GM19035 (cell line): Measurements from ENCODE around the gene DNM3.
"Not testable (repeated sequence)": the region's sequence is repeated elsewhere in the genome, so short reads cannot be mapped to it uniquely, and the experiment has no call there.

Experiments
- ATAC-seq: cut with Tn5 transposase; IDR thresholded peaks from one replicate; pipeline ENCODE4 v1.9.1; 2021; ENCODE audit not compliant: unreplicated experiment

The DNM3 gene

DNA sequence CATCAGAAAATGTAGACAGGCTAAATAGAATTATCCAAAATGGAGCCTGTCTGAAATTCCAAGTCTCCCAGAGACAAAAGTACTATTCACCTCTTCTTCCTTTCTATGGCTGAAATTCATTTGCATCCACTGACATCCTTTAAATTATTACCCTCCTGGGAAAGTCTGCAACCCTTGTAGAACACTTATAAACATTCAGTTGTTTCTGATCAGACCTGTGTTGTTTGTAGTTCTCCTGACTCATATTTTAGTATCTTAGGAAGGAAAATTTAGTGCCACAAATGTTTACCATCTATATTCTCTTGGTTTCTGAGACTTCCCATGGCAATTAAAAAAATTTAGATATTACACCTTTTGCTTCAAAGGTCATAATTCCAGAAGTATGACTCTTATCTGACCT lies 509.6 kb downstream of the DNM3 start:
- ATAC-seq: no peak

GRCh38 chr1:172351346-172351745 lies 510.0 kb downstream of the DNM3 start:
- ATAC-seq: no peak

GRCh38 chr1:172351754-172352161 lies 510.5 kb downstream of the DNM3 start:
- ATAC-seq: no peak

- no peak for ATAC-seq
These were observed 511.1 kb downstream of the DNM3 start for GRCh38 chr1:172352435-172352834.

GRCh38 chr1:172354291-172355274 lies 513.3 kb downstream of the DNM3 start:
- ATAC-seq: no peak

- no peak for ATAC-seq
These were observed 515.3 kb downstream of the DNM3 start for GRCh38 chr1:172356620-172357019.

- ATAC-seq: peak; percentile 19
These were observed 516.6 kb downstream of the DNM3 start for GRCh38 chr1:172357753-172358385.

DNA sequence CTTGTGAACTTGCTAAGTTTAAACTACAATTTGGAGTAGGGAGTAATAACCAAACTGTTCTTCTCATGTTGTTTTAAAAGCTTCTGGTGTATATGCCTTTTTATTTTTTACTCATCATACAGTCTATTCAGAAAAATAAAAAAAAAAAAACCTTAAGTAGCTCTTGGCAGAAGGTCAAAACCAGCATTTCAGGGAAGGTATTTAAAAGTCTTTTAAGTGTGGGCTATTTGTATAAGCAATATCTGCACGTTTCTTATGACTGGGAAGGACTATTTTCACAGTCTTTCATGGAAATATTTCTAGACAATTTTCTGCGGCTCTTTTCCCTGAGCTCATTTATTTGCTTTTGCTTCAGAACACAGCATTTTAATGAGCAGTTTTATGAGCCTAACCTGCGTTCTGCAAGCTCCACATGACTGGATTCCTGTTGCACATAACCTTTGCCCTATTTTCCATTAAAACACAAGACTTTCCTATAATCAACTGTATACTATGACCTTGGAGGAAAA lies 518.2 kb downstream of the DNM3 start:
- ATAC-seq: no peak

DNA sequence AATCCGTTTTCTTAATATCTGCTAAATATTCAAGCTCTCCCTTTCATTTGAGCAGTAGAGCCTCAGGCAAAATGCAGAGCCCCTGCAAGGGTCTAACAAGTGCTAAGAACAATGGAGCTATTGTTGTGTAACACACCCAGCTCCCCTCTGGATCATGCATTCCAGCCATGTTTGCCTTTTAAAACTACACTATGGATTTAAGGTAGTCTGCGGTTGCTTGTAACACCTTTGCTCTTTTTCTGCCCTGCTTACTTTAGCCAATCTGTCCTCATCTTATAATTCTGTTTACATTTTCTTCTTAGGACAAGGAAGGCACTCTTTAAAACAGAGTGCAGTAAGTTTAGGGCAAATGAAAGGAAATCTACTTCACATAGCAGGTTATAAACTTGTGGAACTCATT lies 519.2 kb downstream of the DNM3 start:
- no peak for ATAC-seq

GRCh38 chr1:172360985-172361384 lies 519.7 kb downstream of the DNM3 start:
- peak; percentile 30 for ATAC-seq

DNA sequence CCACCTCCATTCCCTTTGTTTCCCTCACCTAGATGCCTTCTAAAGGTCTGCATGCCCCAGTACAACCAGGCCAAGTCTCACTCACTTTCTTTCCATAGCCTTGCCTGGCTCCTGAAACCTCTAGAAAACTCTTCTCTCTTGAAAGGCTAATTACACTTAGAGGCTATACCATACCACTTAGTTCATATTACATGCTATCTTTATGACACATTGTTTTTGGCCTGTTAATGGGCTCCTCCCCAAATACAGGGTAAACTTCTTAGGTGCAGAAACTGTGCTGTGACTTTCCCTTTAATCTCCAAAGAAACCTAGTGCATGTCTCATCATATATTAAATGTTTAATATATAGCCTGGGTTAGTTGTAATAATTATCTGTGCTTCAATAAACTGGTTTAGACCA lies 522.6 kb downstream of the DNM3 start:
- ATAC-seq: no peak

- ATAC-seq: not testable (repeated sequence)
These were observed 530.3 kb downstream of the DNM3 start for GRCh38 chr1:172371646-172372045.

- no peak for ATAC-seq
These were observed 532.6 kb downstream of the DNM3 start for GRCh38 chr1:172373864-172374263.

DNA sequence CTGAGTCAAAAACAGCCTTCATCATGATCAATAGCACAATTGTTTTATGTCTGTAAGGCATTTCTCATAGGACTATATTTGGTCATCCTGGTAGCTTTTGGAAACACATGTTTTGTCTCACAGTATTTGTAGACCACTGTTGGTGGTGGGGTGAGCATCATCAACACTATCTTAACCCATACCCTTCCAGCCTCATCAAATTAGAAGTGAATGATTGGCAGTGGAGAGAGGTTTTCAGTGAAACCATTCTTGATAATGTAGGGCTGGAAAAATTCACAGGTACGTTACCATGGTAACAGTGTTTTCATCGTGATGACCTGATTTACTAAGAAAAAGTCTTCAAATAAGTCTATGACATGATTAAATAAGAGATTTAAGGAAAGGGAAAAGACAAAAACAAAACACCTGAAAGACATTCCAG lies 533.9 kb downstream of the DNM3 start:
- ATAC-seq: no peak

DNA sequence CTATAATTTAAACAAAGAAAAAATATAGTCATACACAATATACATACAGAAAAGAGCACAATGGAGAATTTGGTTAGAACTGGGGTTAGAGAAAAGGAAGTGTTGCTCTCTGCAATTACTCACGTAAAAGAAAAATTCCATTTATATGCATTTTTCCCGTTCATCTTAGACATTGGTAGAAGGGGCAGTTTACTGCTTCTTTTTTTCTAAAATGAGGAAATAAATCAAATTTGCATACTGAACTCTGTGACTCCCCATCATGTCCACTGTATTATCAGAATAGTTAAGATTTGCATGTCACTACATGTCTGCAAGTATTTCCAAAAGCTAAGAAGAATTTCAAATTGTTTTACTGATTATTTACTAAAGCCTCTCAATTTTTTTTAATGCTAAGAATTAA lies 535.1 kb downstream of the DNM3 start:
- ATAC-seq: no peak

DNA sequence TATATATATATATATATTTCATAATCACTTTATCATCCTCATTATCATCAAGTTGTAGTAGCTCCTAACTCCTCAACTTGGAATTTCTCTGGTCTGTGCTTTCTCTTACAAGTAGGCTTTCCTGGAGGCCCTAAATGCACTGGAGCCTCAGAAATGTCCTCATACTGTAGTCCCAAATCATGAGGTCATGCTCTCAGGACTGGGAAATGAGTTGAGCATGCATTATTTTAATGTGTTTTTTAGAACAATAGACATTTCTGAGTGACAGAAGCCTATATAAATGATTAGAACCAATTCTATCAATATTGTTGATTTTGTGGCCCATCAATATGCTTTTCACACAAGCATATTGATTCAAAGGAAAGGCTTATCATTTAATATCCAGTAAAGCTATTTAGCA lies 536.3 kb downstream of the DNM3 start:
- no peak for ATAC-seq

DNA sequence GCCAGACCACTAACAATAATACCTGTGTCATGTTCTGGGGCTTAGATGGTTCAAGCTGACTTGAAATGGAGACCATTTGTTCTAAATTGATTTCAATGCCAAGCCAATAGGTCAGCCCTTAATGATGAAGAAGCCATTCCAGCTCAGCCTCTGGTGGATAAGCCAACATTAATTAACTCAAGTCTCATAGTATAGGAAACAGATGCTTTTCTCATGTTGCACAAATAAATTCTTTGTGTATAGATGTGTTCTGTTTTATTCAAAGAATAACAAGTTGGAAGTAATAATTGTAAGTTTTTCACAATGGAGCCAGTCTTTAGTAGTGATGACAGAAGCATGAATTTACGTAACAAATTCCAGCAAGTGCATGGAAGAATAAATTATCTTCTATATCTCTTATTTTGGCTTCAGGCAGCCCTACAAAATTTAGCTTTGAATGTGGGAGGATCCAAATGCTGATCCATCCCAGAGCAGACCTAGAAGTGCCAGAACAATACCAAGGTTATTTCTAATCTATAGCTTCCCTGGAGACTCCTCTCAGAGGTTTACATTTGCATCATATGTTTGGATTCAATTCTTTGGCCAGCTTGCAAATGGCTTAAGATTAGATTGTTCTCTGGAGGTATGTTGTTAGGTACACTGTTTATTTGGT lies 536.9 kb downstream of the DNM3 start:
- no peak for ATAC-seq

DNA sequence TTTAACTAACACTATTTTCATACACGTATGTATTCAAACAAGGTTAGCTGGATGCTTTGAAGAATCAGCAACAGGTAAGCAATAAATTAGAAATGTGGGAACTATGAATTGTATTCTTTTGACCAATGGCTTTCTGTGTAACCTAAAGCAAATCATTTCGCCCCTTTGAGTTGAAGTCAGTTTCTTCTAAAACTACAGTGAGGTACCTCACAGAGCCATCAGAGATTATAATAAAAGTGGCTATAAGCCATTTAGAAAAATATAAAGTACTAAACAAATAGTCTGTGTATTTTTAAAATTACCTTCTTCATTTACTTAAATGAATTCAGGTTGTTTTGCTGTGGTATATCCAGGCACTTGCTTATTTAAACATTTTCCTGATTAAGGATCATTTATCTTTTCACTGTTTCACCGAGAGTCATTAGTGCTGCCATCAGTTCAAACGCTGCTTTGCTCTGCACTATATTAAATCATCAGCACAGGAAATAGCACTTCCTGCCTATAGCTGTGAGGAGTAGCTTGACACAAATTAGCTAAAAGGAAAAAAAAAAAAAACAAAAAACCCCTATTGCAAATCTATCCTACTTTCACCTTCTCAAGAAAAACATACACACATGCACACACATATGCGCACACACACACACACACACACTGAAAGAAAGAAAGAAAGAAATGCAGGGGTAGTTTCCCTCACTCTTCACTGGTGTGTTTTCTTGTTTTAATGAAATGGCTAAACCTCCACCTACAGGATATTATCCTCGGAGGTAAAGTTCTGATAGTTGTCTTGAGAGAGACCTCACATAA lies 539.3 kb downstream of the DNM3 start:
- peak; percentile 91 for ATAC-seq

DNA sequence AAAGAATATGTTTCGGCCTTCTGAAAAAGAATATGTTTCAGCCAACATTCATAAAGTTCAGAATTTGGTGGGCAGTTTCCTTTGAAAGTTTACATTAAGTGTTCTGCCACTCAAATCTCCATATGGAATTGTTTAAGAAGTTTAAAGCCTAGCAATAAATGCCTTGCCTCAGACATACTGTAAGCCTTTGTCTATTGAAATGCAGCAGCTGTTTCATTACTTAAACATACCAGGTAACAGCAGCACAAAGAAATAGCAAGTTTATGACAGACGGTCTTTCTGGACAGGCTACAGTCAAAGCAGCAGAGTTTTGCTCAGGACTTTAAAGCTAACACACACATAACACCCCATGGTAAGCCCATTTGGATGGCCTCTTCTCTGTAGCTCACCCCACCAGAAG lies 540.6 kb downstream of the DNM3 start:
- no peak for ATAC-seq

DNA sequence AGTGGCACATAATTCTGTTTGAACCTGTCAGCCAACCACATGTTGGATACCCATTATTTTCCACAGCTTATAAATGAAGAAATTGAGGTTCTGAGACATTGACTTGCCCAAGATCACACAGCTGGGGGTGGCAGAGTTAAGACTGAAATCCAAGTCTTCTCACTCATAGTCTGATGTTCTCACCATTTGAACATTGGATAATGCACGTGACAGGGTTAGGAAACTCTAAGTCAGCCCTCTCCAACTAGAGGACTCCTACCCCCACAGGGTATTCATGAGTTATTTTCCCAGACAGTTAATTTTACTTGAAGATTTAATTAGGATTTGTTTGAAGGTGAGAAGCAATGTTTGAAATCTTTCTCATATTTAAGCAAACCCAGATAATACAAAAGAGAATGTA lies 541.1 kb downstream of the DNM3 start:
- ATAC-seq: no peak

DNA sequence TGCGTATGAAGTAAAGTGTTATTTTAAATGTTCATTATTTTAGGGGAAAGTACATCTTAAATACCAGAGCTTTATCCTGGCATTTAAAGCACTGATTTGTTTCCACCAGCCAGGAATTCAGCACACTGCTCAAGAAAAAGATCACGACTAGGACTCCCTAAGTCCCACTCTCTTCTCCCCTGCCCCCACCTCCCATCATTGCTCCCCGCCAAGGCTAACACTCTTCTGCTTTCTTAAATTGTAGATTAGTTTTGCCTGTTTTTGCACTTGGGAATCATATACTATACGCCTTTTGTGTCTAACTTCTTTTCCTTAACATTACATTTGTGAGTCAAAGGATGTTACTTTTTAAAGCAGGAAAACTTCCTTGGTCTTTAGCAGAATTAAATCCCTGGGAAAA lies 541.7 kb downstream of the DNM3 start:
- ATAC-seq: no peak
